ENCODE measurements around the gene THAP3. TPM values are rescaled to one million over a fixed set of nuclear protein-coding genes. Genes with fewer than 3 reads are reported as not detected.

THAP3 gene
- total and polyA plus RNA-seq, 2 of the 8 experiments (the other 6 are each of a cell fraction or from before 2014, with no cell fraction given) = 8.2 to 15.3 TPM

DNA sequence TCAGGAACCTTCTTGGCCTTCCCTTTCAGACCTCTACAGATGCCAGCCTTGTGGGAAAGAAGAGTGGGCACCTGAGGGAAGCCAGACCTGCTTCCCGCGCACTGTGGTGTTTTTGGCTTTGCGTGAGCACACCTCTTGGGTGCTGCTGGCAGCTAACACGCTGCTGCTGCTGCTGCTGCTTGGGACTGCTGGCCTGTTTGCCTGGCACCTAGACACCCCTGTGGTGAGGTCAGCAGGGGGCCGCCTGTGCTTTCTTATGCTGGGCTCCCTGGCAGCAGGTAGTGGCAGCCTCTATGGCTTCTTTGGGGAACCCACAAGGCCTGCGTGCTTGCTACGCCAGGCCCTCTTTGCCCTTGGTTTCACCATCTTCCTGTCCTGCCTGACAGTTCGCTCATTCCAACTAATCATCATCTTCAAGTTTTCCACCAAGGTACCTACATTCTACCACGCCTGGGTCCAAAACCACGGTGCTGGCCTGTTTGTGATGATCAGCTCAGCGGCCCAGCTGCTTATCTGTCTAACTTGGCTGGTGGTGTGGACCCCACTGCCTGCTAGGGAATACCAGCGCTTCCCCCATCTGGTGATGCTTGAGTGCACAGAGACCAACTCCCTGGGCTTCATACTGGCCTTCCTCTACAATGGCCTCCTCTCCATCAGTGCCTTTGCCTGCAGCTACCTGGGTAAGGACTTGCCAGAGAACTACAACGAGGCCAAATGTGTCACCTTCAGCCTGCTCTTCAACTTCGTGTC lies 45.9 kb upstream of the THAP3 start (continued):
- no peak for TF ChIP-seq ZNF274 (IDR thresholded peaks at IDR 0.05; ENCODE audit: borderline replicate concordance, extremely low read depth, low read length)
- no peak for TF ChIP-seq SRF (IDR thresholded peaks at IDR 0.05; ENCODE audit: low read depth, low read length)

All from H1 (cell line).